ENCODE data around the gene VCAN. TPM values are rescaled to one million over a fixed set of nuclear protein-coding genes. Genes with fewer than 3 reads are reported as not detected.

VCAN gene
- total and polyA plus RNA-seq, 10 donors, result 1.8 to 442 (median 72.2) TPM

DNA sequence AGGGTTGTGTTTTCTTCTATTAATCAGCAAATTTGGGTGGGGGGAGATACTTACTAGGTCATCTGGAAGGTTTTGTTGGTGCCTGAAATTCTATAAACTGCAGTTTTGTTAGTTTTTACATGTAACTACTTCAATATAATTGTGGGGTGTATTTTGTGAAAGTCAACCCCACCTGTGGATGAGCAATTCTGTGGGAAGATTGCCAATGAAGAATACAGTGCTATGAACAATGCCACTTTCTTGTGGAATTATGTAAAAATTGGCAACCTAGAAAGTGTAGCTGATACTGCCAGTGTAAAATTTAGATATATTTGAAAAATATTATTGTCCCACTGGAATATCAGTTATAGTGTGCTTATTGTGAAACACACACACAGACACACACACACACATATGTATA lies 80.7 kb downstream of the VCAN start:
- Histone ChIP-seq H3K27ac (no peak overlapping the region), H3K36me3 (no peaks in the 10 kb centered on the region), H3K4me3 (no peak overlapping the region), H3K27me3 (replicated peaks in 1 of 7) (no peaks in the 10 kb centered on the region), H3K4me1 (no peaks in the 10 kb centered on the region), H3K9me3 (no peaks in the 10 kb centered on the region)
- DNase-seq, result no peak
- intact Hi-C loops (cut with DNase I; ENCODE audit: low total_unique reads), result no loop called here
- TF ChIP-seq POLR2A (IDR thresholded peaks at IDR 0.05) (no peak), POLR2AphosphoS5 (IDR thresholded peaks at IDR 0.05) (no peak)
- TF ChIP-seq, protein P1, sequence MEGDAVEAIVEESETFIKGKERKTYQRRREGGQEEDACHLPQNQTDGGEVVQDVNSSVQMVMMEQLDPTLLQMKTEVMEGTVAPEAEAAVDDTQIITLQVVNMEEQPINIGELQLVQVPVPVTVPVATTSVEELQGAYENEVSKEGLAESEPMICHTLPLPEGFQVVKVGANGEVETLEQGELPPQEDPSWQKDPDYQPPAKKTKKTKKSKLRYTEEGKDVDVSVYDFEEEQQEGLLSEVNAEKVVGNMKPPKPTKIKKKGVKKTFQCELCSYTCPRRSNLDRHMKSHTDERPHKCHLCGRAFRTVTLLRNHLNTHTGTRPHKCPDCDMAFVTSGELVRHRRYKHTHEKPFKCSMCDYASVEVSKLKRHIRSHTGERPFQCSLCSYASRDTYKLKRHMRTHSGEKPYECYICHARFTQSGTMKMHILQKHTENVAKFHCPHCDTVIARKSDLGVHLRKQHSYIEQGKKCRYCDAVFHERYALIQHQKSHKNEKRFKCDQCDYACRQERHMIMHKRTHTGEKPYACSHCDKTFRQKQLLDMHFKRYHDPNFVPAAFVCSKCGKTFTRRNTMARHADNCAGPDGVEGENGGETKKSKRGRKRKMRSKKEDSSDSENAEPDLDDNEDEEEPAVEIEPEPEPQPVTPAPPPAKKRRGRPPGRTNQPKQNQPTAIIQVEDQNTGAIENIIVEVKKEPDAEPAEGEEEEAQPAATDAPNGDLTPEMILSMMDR (IDR thresholded peaks at IDR 0.05 in 8 of 11, conservative IDR thresholded peaks at IDR 0.05 in 3 of 11), result no peak

GRCh38 chr5:83553000-83553486 lies 81.5 kb downstream of the VCAN start:
- DNase-seq, result no peak
- H3K36me3 ChIP-seq, result no peaks in the 10 kb centered on the region
- H3K4me1 ChIP-seq, result no peaks in the 10 kb centered on the region
- no peaks in the 10 kb centered on the region for H3K27me3 ChIP-seq (replicated peaks in 1 of 7)
- H3K9me3 ChIP-seq, result no peaks in the 10 kb centered on the region
- H3K27ac ChIP-seq, result no peak overlapping the region
- intact Hi-C loops (cut with DNase I; ENCODE audit: low total_unique reads), result no loop called here
- no peak for TF ChIP-seq POLR2AphosphoS5 (IDR thresholded peaks at IDR 0.05)
- TF ChIP-seq POLR2A (IDR thresholded peaks at IDR 0.05), result no peak
- TF ChIP-seq, protein P1 (IDR thresholded peaks at IDR 0.05 in 8 of 11, conservative IDR thresholded peaks at IDR 0.05 in 3 of 11), result no peak
- no peak overlapping the region for H3K4me3 ChIP-seq
- 90 to 95% (median 93%) methylated on average over 9 of the region's 9 CpGs for WGBS, 5 donors

GRCh38 chr5:83554133-83554532 lies 82.6 kb downstream of the VCAN start:
- intact Hi-C loops (cut with DNase I; ENCODE audit: low total_unique reads), result no loop called here
- WGBS, 5 donors, result 92 to 95% (median 93%) methylated on average over 5 of the region's 5 CpGs
- no peak for DNase-seq
- H3K27ac ChIP-seq, result no peak overlapping the region
- H3K9me3 ChIP-seq, result no peaks in the 10 kb centered on the region
- H3K27me3 ChIP-seq (replicated peaks in 1 of 7), result no peaks in the 10 kb centered on the region
- TF ChIP-seq POLR2AphosphoS5 (IDR thresholded peaks at IDR 0.05) (no peak), POLR2A (IDR thresholded peaks at IDR 0.05) (no peak)
- TF ChIP-seq, protein P1 (IDR thresholded peaks at IDR 0.05 in 8 of 11, conservative IDR thresholded peaks at IDR 0.05 in 3 of 11), result no peak
- no peak overlapping the region for H3K4me3 ChIP-seq
- no peaks in the 10 kb centered on the region for H3K36me3 ChIP-seq
- no peaks in the 10 kb centered on the region for H3K4me1 ChIP-seq

GRCh38 chr5:83554686-83555085 lies 83.1 kb downstream of the VCAN start:
- Histone ChIP-seq H3K4me3 (no peak overlapping the region), H3K27me3 (replicated peaks in 1 of 7) (no peaks in the 10 kb centered on the region), H3K27ac (no peak overlapping the region), H3K9me3 (no peaks in the 10 kb centered on the region), H3K4me1 (no peaks in the 10 kb centered on the region), H3K36me3 (no peaks in the 10 kb centered on the region)
- no peak for DNase-seq
- intact Hi-C loops (cut with DNase I; ENCODE audit: low total_unique reads), result no loop called here
- 81 to 92% (median 88%) methylated on average over 1 of the region's 1 CpG for whole genome bisulfite sequencing, 5 donors
- TF ChIP-seq, protein P1 (IDR thresholded peaks at IDR 0.05 in 8 of 11, conservative IDR thresholded peaks at IDR 0.05 in 3 of 11), result no peak
- TF ChIP-seq POLR2AphosphoS5 (IDR thresholded peaks at IDR 0.05), result no peak

Measured in spleen (tissue), 11 donors.